IPS-NIHi11 (cell line): Measurements from ENCODE around the gene FRK.
"Not testable (repeated sequence)": the region's sequence is repeated elsewhere in the genome, so short reads cannot be mapped to it uniquely, and the experiment has no call there.

Experiments used
- DNase-seq: peaks from one replicate; pipeline ENCODE4 v3.0.0; 2012; ENCODE audit warnings: mixed read lengths, low spot score

FRK gene, protein sequence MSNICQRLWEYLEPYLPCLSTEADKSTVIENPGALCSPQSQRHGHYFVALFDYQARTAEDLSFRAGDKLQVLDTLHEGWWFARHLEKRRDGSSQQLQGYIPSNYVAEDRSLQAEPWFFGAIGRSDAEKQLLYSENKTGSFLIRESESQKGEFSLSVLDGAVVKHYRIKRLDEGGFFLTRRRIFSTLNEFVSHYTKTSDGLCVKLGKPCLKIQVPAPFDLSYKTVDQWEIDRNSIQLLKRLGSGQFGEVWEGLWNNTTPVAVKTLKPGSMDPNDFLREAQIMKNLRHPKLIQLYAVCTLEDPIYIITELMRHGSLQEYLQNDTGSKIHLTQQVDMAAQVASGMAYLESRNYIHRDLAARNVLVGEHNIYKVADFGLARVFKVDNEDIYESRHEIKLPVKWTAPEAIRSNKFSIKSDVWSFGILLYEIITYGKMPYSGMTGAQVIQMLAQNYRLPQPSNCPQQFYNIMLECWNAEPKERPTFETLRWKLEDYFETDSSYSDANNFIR

DNA sequence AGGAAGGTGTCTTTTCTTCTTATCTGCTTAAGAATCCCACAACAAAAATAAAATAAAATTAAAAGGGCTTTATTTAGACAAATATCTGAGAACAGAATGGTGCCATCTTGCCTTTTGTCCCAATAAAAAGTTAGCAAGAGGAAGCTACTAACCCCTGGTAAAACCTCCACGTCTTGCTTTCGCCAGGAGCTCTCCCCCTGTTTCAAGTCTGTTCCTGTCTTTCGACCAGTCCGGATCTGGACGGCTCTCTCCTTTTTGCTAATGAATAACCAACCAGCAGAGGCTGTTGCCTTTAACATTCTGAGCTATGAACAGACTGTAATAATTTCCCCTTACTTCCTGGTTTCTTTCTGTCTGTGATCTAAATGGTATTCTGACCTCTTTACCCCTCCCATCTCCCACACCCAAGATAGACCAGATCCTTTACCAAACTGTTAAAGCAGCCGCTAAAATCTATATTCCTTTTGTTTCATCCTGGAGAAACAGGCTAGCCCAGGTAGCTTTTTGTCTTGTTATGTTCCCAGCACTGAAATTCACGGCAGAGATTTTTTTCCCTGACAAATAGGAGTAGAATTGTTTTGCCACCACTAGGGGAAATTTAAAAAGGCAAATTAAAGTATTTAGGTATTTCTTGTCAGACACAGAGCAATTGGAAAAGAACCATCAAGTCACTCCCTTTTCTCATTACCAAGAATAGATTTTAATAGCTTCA, at the start of gene FRK:
TSS of gene FRK (minus strand) at position 320 of the 712 bp plus-strand sequence. CDS start 580 bp downstream, outside the sequence.
- no peak for DNase-seq

GRCh38 chr6:116108836-116109235, 48.1 kb upstream of the FRK start:
- DNase-seq, result no peak

DNA sequence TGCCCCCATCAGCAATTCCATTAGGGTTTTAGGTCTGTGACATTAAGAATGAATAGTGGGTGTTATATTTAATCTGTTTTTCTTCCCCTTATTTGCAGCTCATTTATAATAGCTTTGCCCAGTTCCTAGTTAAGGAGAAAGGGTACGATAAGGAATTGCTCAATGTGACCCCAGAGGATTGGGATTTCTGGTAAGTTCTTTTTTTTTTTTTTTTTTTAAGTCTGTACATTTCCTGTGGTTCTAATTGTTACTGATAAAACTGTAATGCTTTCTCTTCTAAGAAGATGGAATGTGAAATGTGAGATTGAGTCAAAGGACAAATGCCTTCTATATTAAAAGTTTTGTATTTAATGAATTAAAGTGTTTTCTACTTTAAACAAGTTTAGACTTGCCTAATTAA, 45.5 kb upstream of the FRK start:
- DNase-seq, result no peak

DNA sequence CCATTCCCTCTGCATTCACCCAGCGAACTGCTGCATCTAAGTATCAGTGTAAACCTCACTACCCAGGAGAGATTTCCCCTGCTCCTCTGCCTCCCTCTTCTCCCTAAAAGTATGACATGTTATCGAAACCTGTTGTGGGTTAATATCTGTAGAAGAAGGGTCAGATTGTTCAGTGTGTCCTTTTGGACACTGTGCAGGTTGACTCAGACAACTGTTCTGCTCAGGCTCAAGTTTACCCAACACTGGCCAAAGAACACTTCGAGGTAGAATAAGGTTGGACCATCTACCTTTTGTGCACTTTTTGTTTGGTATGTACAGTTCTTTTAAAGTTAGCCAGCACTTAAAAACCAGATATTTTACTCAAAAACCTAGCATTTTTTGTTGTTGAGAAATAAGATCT, 44.6 kb upstream of the FRK start:
- no peak for DNase-seq

DNA sequence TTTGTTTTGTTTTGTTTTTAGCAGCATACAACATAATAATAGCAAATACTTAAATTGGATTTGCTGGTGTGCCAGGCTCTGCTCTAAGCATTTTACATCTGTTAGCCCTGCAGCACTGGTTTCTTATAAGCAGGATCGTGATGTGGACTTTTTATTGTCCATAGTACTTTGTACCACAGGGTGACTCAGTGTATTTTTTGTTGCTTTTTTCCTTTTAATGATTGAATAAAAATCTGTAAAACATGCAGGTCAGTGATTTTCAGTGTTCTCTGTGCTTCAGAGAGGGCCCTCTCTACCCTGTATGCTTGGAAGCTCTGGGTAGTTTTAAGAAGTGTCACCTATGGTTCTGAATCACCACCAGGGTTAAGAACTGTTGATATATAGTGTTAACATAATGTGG, 43.9 kb upstream of the FRK start:
- no peak for DNase-seq

DNA sequence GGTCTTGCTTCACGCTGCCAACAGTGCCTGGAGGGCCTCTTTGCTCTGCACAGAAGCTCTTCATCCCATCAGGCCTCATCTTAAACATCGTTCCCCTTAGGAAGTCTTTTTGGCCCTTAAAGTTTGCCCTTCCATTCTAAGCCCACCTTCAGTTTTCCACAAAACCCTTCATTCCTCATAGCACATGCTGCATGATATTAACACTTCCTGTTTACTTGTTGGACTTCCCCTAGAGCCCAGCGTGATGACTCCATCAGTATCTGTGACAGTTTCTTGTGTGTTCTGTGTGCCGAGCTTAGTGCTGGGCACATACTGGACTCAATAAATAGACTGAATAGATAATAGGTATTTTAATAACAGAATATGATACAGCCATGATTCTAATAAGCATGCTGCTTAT, 42.2 kb upstream of the FRK start:
- DNase-seq, result no peak

DNA sequence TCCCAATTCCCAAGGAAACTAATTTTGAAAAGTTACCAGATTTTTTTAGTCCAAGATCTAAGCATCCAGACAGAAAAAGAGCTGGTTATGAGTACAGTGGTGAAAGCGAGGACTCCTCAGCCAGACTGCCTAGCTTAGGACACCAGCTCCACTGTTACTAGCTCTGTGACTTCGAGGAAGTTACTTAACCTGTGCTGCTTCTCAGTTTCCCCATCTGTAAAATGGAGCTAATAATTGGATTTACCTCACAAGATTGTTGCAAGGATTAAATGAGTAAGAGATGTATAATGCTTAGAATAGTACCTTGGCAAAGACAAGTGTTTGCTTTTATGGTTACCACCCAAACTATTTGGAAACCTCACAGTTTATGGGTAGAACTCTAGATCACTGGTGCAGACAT, 41.1 kb upstream of the FRK start:
- no peak for DNase-seq

- DNase-seq, result no peak
These were observed 40.6 kb upstream of the FRK start for GRCh38 chr6:116101302-116101718.

DNA sequence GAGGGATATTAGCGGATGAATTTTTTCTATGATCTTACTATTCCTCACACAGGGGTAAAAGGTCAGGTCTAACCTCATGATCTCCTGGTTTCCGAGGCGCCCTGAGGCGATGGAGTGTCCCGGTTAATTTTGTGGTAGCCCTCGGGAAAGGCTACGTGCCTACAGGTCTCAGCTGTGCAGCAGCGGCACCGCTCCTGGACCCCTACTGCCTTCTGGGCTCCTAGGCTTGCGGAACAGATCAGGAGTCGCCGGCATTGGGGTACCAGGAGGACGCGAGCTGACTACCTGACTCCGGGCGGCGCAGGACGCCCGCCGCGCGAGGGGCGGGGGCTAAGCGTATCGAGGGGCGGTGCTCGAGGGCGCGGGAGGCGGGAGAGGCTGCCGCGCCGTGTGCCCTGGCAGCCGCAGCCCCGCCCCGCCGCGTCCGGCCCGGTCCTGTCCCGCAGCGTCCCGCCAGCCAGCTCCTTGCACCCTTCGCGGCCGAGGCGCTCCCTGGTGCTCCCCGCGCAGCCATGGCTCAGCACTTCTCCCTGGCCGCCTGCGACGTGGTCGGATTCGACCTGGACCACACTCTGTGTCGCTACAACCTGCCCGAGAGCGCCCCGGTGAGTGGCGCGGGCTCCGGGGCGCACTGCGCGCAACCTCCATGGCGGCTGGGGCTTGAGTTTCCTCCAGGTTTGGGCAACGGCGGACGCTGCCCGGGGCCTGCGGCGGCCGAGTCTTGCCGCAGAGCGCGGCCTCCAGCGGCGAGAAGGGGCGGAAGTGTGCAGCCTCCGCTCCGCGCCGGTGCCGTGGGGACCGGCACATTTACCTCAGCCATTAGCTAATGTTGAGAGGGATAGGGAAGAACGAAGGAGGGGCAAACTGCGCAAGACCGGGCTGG, 40.0 kb upstream of the FRK start, which contains the start of gene NT5DC1:
TSS of gene NT5DC1 (plus strand) at position 435 of the 883 bp plus-strand sequence. CDS start at position 513, 78 bp downstream.
- DNase-seq, result peak; percentile 96

DNA sequence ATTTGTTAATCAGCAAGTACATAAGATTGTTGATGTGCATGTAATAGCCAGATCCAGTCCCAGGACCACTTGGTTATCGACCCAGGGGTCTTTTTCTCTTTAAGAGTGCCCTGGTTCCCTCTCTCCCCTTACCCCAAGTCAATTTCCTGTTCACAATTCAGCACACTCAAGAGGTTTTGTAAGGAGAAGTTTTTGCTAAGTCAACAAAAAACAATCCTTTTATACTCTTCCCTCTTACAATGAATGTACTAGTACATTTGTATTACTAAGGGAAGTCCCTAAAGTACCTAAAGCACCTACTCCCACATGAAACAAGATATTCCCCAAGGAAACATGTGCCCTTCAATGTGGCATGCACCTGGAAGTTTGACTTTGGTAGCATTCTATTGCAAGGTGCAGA, 38.3 kb upstream of the FRK start:
- no peak for DNase-seq

DNA sequence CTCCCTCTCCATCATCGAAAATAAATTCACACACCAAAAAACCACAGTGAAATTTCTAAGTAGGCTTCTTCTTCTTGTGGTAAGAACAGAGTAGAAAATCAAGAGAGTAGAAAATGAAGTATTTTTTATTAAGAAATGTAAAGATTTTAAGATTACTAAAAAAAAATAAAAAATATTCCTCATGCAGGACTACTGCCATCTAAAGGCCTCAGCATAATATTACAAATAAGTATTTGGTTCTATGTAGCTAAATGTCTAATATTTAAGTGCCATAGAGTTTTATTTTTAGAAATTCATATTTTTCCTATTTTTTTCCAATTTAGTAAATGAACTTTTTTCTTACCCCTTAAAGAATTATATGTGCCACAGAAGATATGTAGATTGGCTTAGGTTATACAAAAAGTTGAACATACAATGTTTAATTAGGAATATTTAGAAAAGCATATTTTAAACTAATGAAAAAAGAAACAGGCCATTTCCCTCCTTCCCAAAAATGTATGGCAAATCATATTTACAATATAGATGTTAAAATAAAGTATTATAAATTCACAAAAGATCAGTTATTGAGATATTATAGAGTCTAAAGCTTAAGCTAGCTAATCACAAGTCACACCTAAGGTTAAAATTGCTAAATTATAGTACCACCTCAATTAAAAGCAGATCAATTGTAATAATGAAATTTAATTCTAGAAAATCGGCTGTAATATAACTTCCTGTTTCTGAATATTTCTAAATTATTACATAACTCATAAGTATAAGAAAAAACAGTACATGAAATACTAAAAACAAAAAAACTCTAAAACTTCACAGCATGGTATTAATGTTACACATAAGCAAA, 36.5 kb upstream of the FRK start:
- DNase-seq, result no peak

DNA sequence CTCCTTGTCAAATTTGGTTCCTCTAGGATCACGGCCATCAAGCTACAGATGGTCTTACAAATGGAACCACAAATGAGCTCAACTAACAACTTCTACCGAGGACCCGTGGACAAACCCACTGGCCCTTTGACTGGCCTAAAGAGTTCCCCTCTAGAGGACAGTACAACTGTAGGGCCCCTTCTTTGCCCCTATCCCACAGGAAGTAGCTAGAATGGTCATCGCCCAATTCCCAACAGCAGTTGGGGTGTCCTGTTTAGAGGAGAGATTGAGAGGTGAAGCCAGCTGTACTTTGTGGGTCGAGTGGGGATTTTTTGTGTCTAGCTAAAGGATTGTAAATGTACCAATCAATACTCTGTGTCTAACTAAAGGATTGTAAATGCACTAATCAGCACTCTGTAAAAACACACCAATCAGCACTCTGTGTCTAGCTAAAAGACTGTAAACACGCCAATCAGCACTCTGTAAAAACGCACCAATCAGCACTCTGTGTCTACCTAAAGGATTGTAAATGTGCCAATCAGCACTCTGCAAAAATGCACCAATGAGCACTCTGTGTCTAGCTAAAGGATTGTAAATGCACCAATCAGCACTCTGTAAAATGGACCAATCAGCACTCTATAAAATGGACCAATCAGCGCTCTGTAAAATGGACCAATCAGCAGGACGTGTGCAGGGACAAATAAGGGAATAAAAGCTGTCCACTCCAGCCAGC, 35.5 kb upstream of the FRK start:
- not testable (repeated sequence) for DNase-seq

GRCh38 chr6:116094041-116094440, 33.4 kb upstream of the FRK start:
- no peak for DNase-seq

DNA sequence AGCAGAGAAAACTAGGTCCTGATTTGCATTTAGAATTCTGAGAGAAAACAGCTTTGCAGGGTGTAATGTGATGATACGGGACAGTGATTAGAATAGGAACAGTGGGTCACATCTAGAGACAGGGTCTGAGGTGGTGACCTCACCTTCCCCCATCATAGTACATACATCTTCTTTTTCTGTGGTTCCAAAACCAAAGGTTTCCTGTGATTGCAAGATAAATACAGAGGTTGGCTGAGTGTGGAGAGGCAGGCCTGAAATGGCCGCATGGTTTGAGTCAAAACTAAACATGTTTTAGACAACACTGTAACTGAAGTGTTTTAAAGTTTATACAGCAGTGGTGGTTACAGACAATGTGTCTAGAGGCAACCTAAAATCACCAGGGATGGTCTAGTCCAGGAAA, 29.6 kb upstream of the FRK start:
- DNase-seq, result no peak

DNA sequence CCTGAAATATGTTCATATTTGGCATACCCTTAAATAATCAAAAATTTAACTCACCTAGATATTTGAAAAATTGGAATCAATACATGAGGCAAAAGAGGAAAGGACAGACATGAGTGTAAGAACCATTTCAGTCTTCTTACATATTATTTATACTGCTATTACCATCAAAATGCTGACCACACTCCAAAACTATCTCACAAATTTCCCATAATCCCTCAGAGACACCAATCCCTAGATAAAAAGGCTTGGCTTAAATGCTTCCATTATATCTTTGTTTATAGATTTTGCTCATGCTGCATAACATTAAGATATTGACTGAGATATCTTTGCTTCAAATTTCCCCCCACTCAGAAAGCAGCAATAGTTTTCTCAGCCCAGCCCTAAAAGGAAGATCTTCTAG, 28.3 kb upstream of the FRK start:
- no peak for DNase-seq

DNA sequence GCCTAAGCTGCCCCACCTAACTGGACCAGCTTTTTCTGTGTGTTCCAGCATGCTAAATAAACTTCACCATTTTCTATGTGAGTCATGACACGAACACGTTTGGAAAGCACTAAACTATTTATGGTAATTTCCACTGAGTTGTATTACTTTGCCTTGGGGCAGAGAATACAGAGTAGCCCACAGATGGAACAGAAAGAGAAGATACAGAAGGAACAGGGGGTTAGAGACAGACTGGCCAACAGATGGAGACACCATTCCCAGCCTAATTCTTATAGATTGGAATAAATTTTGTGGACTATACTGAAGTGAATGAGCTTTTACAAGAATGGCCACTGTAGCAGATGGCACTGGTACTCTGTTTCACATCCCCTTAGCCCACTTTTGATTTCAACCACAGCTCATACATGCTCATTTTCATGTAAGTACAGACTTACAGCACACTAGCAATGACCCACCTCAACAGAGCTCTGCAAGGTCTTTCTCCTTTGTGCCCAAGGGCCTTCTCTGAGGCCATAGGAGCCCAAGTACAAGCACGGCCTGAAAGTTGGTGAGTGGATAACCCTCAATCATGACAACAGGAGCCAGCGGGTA, 26.8 kb upstream of the FRK start:
- no peak for DNase-seq

DNA sequence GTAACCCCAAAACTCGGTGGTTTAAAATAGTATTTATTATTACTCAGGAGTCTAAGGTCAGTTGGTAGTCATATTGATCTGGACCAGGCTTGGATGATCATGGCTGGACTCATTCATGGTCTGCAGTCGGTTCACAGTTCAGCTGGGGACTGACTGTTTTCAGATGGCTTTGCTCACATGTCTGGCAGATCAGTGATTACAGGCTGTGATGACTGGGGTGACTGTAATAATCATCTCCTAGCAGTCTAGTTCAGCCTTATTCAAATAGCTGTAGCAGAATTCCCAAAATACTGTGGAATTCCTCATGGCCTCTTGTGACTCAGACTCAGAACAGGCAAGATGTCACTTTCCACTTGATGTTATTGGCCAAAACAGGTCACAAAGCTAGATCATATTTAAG, 23.6 kb upstream of the FRK start:
- DNase-seq, result no peak

GRCh38 chr6:116083052-116083451, 22.4 kb upstream of the FRK start:
- no peak for DNase-seq

GRCh38 chr6:116078945-116079344, 18.3 kb upstream of the FRK start:
- DNase-seq, result no peak

DNA sequence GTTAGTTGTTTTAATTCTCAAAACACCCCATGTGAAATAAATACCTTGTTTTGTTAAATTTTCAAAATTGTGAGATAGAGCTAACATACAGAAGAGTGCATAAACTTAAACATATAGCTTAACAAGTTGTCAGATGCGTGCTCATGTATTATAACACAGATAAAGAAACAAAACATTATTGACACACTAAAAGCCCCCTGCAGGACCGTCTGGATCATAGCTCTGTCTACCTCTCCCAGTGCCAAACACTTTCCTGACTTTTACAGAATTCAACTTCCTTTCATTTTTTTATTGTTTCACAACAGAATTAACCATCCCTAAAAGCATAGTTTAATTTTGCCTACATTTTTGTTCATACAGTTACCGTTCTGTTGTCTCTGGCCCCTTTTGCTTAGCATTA, 17.8 kb upstream of the FRK start:
- DNase-seq, result no peak
